Parathyroid adenoma (tissue), 2 donors: ENCODE data around the gene MMP24OS.

Source experiments
- H2AFZ ChIP-seq: fragments of 300-600 bp; sonication (generic); one replicate; pipeline ENCODE4 v1.7.0; 2017; ENCODE audit warnings: antibody characterized with exemption, mild to moderate bottlenecking
- H3K27ac ChIP-seq: fragments of 300-600 bp; sonication (generic); one replicate; pipeline ENCODE4 v1.7.0; 2017
- H3K27me3 ChIP-seq: fragments of 300-600 bp; sonication (generic); one replicate; pipeline ENCODE4 v1.7.0; 2017; ENCODE audit warnings: low read length; ENCODE audit not compliant: control insufficient read depth, insufficient read depth
- H3K36me3 ChIP-seq: fragments of 300-600 bp; sonication (generic); one replicate; pipeline ENCODE4 v1.7.0; 2017; ENCODE audit warnings: low read length; ENCODE audit not compliant: control insufficient read depth, insufficient read depth
- H3K4me1 ChIP-seq: fragments of 300-600 bp; sonication (generic); one replicate; pipeline ENCODE4 v1.7.0; 2017; ENCODE audit warnings: control low read depth
- H3K4me2 ChIP-seq: fragments of 300-600 bp; sonication (generic); one replicate; pipeline ENCODE4 v1.7.0; 2017; ENCODE audit warnings: low read length
- H3K4me3 ChIP-seq: fragments of 300-600 bp; sonication (generic); one replicate; pipeline ENCODE4 v1.7.0; 2017; ENCODE audit warnings: low read depth, low read length
- H3K79me2 ChIP-seq: fragments of 300-600 bp; sonication (generic); one replicate; pipeline ENCODE4 v1.7.0; 2017; ENCODE audit warnings: control low read depth
- H3K9ac ChIP-seq: fragments of 300-600 bp; sonication (generic); one replicate; pipeline ENCODE4 v1.7.0; 2017; ENCODE audit warnings: mild to moderate bottlenecking
- H3K9me3 ChIP-seq: fragments of 300-600 bp; sonication (generic); one replicate; pipeline ENCODE4 v1.7.0; 2017; ENCODE audit warnings: low read length; ENCODE audit not compliant: control insufficient read depth
- CTCF ChIP-seq: fragments of 300-600 bp; sonication (generic); IDR thresholded peaks from one replicate; pipeline ENCODE4 v1.7.0; 2017; ENCODE audit warnings: antibody characterized with exemption, mild to moderate bottlenecking
- donor health status: primary hyperparathyroidism.

The MMP24OS gene

DNA sequence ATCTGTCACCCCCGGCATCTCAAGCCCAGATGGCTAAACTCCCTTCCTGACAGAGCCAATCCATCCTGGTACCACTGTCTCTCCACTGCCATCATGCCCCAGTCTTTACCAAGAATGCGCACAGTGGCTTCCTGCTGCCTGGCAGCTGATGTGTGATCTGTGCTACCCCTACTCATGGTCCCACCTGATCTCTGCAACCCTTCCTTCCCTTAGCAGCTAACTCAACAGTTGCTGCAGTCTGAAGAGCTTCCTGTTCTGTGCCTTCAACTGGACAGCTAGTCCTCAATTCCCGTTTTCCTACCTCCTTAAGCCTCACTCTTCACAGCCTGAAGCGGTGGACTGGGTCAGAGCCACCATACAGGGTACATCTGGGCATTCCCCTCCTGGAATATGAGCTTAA is 21.9 kb upstream of the MMP24OS start:
- Histone ChIP-seq H3K9me3 (no peaks in the 10 kb centered on the region), H3K27ac (no peak overlapping the region), H3K4me3 (no peak overlapping the region), H3K79me2 (no peaks in the 10 kb centered on the region), H3K4me1 (no peaks in the 10 kb centered on the region), H3K36me3 (no peaks in the 10 kb centered on the region), H3K9ac (no peak overlapping the region), H2AFZ (no peak overlapping the region), H3K27me3 (no peaks in the 10 kb centered on the region), H3K4me2 (no peak overlapping the region)
- no peak for TF ChIP-seq CTCF

DNA sequence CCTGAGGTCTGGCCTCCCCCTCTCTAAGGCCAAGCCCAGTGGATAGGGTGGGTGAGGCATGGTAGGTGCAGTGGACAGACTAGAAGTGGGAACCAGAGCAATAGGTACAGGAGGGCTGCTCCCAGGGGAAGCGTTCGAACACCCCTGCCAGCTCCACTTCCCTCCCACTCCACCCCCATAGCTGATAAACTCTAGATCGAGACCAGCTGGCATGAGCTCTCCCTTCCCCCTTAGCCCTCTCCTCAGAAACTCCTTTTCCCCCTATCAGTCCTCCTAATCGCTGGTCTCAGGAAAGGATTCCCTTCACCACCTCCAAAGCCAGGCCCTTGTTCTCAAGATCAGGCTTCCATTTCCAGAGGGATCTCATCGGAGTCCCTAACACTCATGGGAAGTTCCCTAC is 20.3 kb upstream of the MMP24OS start:
- no peaks in the 10 kb centered on the region for H3K9me3 ChIP-seq
- H3K4me1 ChIP-seq = no peaks in the 10 kb centered on the region
- H3K4me3 ChIP-seq = no peak overlapping the region
- H2AFZ ChIP-seq = no peak overlapping the region
- no peaks in the 10 kb centered on the region for H3K36me3 ChIP-seq
- TF ChIP-seq CTCF = no peak
- no peak overlapping the region for H3K9ac ChIP-seq
- H3K4me2 ChIP-seq = no peak overlapping the region
- H3K79me2 ChIP-seq = no peaks in the 10 kb centered on the region
- H3K27me3 ChIP-seq = no peaks in the 10 kb centered on the region
- no peak overlapping the region for H3K27ac ChIP-seq

DNA sequence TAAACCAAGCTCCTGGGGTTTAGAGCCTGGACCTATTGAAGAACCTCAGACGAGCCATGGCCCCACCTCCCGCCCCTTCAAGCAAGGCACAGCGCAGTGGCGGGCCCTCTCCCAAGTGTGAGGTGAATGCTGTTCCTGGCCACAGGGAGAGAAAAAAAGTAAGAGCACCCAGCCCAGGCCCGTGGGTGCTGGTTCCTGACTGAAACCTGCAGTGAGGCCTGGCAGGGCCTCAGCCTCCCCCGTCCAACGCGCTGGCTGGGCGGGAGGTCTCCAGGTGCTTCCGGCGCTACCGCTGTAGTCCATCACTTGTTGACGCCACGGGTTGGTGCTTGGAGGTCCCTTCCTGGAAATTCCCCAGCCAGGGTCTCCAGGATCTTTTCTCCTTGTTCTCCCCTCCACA is 19.8 kb upstream of the MMP24OS start:
- H3K27ac ChIP-seq = no peak overlapping the region
- H3K4me1 ChIP-seq = no peaks in the 10 kb centered on the region
- no peak for TF ChIP-seq CTCF
- H3K27me3 ChIP-seq = no peaks in the 10 kb centered on the region
- H3K4me2 ChIP-seq = no peak overlapping the region
- H3K4me3 ChIP-seq = no peak overlapping the region
- no peaks in the 10 kb centered on the region for H3K36me3 ChIP-seq
- H3K9me3 ChIP-seq = no peaks in the 10 kb centered on the region
- H3K79me2 ChIP-seq = no peaks in the 10 kb centered on the region
- H3K9ac ChIP-seq = no peak overlapping the region
- H2AFZ ChIP-seq = no peak overlapping the region

GRCh38 chr20:35297155-35297554 is 19.2 kb upstream of the MMP24OS start:
- H3K4me3 ChIP-seq = no peak overlapping the region
- H3K27me3 ChIP-seq = no peaks in the 10 kb centered on the region
- H3K9ac ChIP-seq = no peak overlapping the region
- TF ChIP-seq CTCF = no peak
- H3K36me3 ChIP-seq = no peaks in the 10 kb centered on the region
- H3K79me2 ChIP-seq = no peaks in the 10 kb centered on the region
- H3K4me1 ChIP-seq = no peaks in the 10 kb centered on the region
- H2AFZ ChIP-seq = no peak overlapping the region
- no peaks in the 10 kb centered on the region for H3K9me3 ChIP-seq
- H3K27ac ChIP-seq = no peak overlapping the region
- no peak overlapping the region for H3K4me2 ChIP-seq

- Histone ChIP-seq H3K4me2 (no peak overlapping the region), H3K9ac (no peak overlapping the region), H2AFZ (no peak overlapping the region), H3K9me3 (no peaks in the 10 kb centered on the region), H3K27me3 (no peaks in the 10 kb centered on the region), H3K4me3 (no peak overlapping the region), H3K79me2 (no peaks in the 10 kb centered on the region), H3K36me3 (no peaks in the 10 kb centered on the region), H3K27ac (no peak overlapping the region), H3K4me1 (no peaks in the 10 kb centered on the region)
- no peak for TF ChIP-seq CTCF
Observed at GRCh38 chr20:35296101-35296554, 18.2 kb upstream of the MMP24OS start.
